ENCODE measurements around the gene ZDHHC8. TPM values are rescaled to one million over a fixed set of nuclear protein-coding genes. Genes with fewer than 3 reads are reported as not detected.

ZDHHC8 gene
- total RNA-seq, 4 donors from 2014 or later: 14.7 to 56.5 (median 17.1) TPM

GRCh38 chr22:20171288-20172140, 39.9 kb downstream of the ZDHHC8 start:
- intact Hi-C loops (cut with DNase I; ENCODE audit: low total_unique reads) (no loop called here), in situ Hi-C loops (cut with MboI; ENCODE audit: low pct_ligation_motif_present in 1 of 4, low pct_unique_long_range_greater_than_20kb in 1 of 4, low sequenced_read_pairs in 3 of 4) (loop anchor here in 1 of 4 donors (25.0 kb wide), 1 partner anchor 466 kb away; no protein-coding TSS in a partner anchor)
- no peak overlapping the region for H3K4me3 ChIP-seq
- no peak overlapping the region for H3K27ac ChIP-seq
- no peaks in the 10 kb centered on the region for H3K4me1 ChIP-seq
- no peak for TF ChIP-seq POLR2A (IDR thresholded peaks at IDR 0.05)
- TF ChIP-seq POLR2AphosphoS5 (IDR thresholded peaks at IDR 0.05): no peak
- TF ChIP-seq EP300 (IDR thresholded peaks at IDR 0.05; ENCODE audit: low read depth): no peak
- no peak for TF ChIP-seq CTCF (IDR thresholded peaks at IDR 0.05)
- no peak for DNase-seq
- H3K36me3 ChIP-seq: no peaks in the 10 kb centered on the region
- peaks cover 2% of the 10 kb centered on the region for H3K27me3 ChIP-seq
- no peaks in the 10 kb centered on the region for H3K9me3 ChIP-seq
- WGBS, 2 donors (ENCODE audit: low coverage in 1 of 2): 91 to 100% methylated on average over 2 to 9 of the region's 12 CpGs

DNA sequence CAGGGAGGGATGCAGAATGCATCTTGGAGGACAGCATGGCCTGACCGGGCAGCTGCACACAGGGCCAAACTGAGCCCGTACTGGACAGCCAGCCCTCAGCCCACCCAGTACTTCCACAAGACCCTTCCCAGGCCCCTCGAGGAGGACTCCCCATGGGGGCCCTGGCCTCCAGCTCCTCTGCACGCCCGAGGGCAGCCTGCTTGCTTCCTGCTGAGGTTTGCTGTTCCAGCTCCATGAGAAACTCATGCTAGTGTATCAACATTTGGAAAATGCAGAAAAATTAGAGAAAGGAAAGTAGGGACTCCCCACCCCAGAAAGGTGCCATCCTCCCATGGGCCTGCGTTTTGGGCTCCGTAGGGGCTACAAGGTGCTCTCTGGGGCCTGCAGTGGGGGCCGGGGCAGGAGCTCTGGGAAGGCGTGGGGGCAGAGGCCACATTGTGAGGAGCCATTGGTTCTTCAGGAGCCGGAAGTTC, 40.6 kb downstream of the ZDHHC8 start:
- DNase-seq: no peak
- H3K27me3 ChIP-seq: peaks cover 9% of the 10 kb centered on the region
- in situ Hi-C loops (cut with MboI; ENCODE audit: low pct_ligation_motif_present in 1 of 4, low pct_unique_long_range_greater_than_20kb in 1 of 4, low sequenced_read_pairs in 3 of 4): loop anchor here in 1 of 4 donors (25.0 kb wide), 1 partner anchor 465 kb away; no protein-coding TSS in a partner anchor
- TF ChIP-seq POLR2AphosphoS5 (IDR thresholded peaks at IDR 0.05) (no peak), CTCF (IDR thresholded peaks at IDR 0.05) (no peak), POLR2A (IDR thresholded peaks at IDR 0.05) (no peak), EP300 (IDR thresholded peaks at IDR 0.05; ENCODE audit: low read depth) (no peak)
- no peaks in the 10 kb centered on the region for H3K4me1 ChIP-seq
- no peaks in the 10 kb centered on the region for H3K9me3 ChIP-seq
- WGBS, 2 donors (ENCODE audit: low coverage in 1 of 2): 78% methylated on average over 10 of the region's 10 CpGs; no CpG with 5 or more reads in 1 of the 2 donors
- H3K36me3 ChIP-seq: no peaks in the 10 kb centered on the region
- no peak overlapping the region for H3K4me3 ChIP-seq
- no peak overlapping the region for H3K27ac ChIP-seq
- intact Hi-C loops (cut with DNase I; ENCODE audit: low total_unique reads): no loop called here

- H3K27me3 ChIP-seq: peaks cover 13% of the 10 kb centered on the region
- H3K4me3 ChIP-seq: no peak overlapping the region
- intact Hi-C loops (cut with DNase I; ENCODE audit: low total_unique reads) (no loop called here), in situ Hi-C loops (cut with MboI; ENCODE audit: low pct_ligation_motif_present in 1 of 4, low pct_unique_long_range_greater_than_20kb in 1 of 4, low sequenced_read_pairs in 3 of 4) (loop anchor here in 1 of 4 donors (25.0 kb wide), 1 partner anchor 464 kb away; no protein-coding TSS in a partner anchor)
- no peaks in the 10 kb centered on the region for H3K9me3 ChIP-seq
- WGBS, 2 donors (ENCODE audit: low coverage in 1 of 2): 91 to 100% methylated on average over 1 to 11 of the region's 11 CpGs
- no peaks in the 10 kb centered on the region for H3K36me3 ChIP-seq
- no peak for DNase-seq
- no peak overlapping the region for H3K27ac ChIP-seq
- no peaks in the 10 kb centered on the region for H3K4me1 ChIP-seq
- TF ChIP-seq EP300 (IDR thresholded peaks at IDR 0.05; ENCODE audit: low read depth) (no peak), POLR2A (IDR thresholded peaks at IDR 0.05) (no peak), POLR2AphosphoS5 (IDR thresholded peaks at IDR 0.05) (no peak), CTCF (IDR thresholded peaks at IDR 0.05) (no peak)
Measured at GRCh38 chr22:20173246-20173645, 41.6 kb downstream of the ZDHHC8 start.

GRCh38 chr22:20173772-20174171, 42.2 kb downstream of the ZDHHC8 start:
- 69% methylated on average over 10 of the region's 10 CpGs; no CpG with 5 or more reads in 1 of the 2 donors for whole genome bisulfite sequencing, 2 donors (ENCODE audit: low coverage in 1 of 2)
- DNase-seq: no peak
- intact Hi-C loops (cut with DNase I; ENCODE audit: low total_unique reads) (no loop called here), in situ Hi-C loops (cut with MboI; ENCODE audit: low pct_ligation_motif_present in 1 of 4, low pct_unique_long_range_greater_than_20kb in 1 of 4, low sequenced_read_pairs in 3 of 4) (loop anchor here in 1 of 4 donors (25.0 kb wide), 1 partner anchor 464 kb away; no protein-coding TSS in a partner anchor)
- no peaks in the 10 kb centered on the region for H3K4me1 ChIP-seq
- no peaks in the 10 kb centered on the region for H3K36me3 ChIP-seq
- H3K9me3 ChIP-seq: no peaks in the 10 kb centered on the region
- no peak overlapping the region for H3K4me3 ChIP-seq
- TF ChIP-seq POLR2A (IDR thresholded peaks at IDR 0.05) (no peak), EP300 (IDR thresholded peaks at IDR 0.05; ENCODE audit: low read depth) (no peak), POLR2AphosphoS5 (IDR thresholded peaks at IDR 0.05) (no peak), CTCF (IDR thresholded peaks at IDR 0.05) (no peak)
- peaks cover 13% of the 10 kb centered on the region for H3K27me3 ChIP-seq
- no peak overlapping the region for H3K27ac ChIP-seq
